ENCODE measurements around the gene GRAMD1A.

- TF ChIP-seq POLR2A (IDR thresholded peaks at IDR 0.05) (no peak), CTCF (IDR thresholded peaks at IDR 0.05) (no peak), EP300 (IDR thresholded peaks at IDR 0.05; ENCODE audit: low read depth) (no peak)
These were observed 23.3 kb downstream of the GRAMD1A start for GRCh38 chr19:35023428-35023827.

Measured in transverse colon (tissue), 3 donors.